Measurements from ENCODE around the gene PPM1F.

Gene PPM1F

GRCh38 chr22:21975854-21976345 is 23.3 kb upstream of the PPM1F start:
- DNase-seq (ENCODE audit: low read depth in 2 of 2): no peak

- no peak for DNase-seq (ENCODE audit: low read depth in 2 of 2)
These were observed 22.6 kb upstream of the PPM1F start for GRCh38 chr22:21975273-21975672.

DNA sequence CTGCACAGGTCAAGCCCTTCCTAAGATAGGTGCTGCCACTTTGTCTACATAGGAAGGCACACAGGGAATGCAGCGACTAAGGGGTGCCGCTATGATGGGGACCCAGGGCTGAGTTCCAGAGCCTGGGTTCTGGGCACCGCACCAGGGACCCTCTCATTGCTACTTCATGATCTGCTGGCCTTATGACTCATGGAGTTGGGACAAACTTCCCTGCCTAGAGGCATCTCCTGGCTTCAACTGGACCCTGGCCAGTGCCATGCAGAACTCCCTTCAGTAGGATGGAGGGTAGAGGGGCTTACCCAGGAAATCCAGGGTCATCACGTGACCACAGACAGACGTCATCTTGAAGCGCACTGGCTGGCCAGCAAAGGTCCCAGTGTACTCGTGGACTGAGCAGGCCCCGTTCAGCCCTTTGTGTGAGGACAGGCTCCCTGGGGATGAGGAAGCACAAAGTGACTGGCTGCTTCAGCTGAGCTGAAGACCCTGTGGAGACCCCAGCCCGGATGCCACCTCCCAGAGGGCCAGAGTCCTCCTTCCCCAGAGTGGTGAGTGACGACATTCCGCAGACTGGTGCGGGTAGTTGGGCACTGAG is 21.5 kb upstream of the PPM1F start:
- no peak for DNase-seq (ENCODE audit: low read depth in 2 of 2)

GRCh38 chr22:21972806-21973205 is 20.2 kb upstream of the PPM1F start:
- DNase-seq (ENCODE audit: low read depth in 2 of 2): no peak

- DNase-seq (ENCODE audit: low read depth in 2 of 2): no peak
These were observed 19.7 kb upstream of the PPM1F start for GRCh38 chr22:21972293-21972779.

GRCh38 chr22:21971858-21972275 is 19.2 kb upstream of the PPM1F start:
- DNase-seq (ENCODE audit: low read depth in 2 of 2): no peak

- DNase-seq (ENCODE audit: low read depth in 2 of 2): no peak
These were observed 18.4 kb upstream of the PPM1F start for GRCh38 chr22:21970800-21971617.

- no peak for DNase-seq (ENCODE audit: low read depth in 2 of 2)
These were observed 17.6 kb upstream of the PPM1F start for GRCh38 chr22:21970037-21970799.

DNA sequence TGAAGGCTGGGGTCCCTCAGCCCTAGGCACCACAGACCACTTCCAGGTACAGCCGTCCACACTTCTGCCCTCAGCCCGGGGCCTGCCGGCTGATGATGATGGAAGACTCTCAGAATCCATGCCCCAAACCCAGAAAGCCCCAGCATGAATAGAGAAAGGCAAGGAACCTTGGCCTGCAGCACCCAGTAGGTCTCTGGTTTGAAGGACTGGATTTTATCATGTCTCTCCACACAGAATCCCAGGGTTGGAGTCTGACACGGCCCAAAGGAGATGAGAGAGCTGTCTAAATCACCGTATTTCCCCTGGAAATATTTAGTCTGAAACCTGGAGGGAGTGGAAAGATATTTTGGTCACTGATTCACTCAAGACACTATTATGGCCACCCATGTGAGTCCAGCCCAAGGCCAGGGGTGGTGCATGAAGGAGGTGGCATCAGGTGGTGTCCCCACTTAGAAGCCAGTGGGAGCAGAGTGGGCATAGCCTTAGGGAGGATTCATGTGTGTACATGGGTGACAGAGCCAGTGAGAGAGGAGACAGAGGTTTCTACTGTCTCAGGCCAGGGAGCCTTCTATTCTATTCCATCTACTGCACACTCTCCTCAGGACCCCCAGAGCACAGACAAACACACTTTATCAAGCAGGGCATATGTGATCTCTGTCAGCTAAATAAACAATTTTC is 15.9 kb upstream of the PPM1F start:
- no peak for DNase-seq (ENCODE audit: low read depth in 2 of 2)

- no peak for DNase-seq (ENCODE audit: low read depth in 2 of 2)
These were observed 15.1 kb upstream of the PPM1F start for GRCh38 chr22:21967693-21968271.

- DNase-seq (ENCODE audit: low read depth in 2 of 2): no peak
These were observed 14.2 kb upstream of the PPM1F start for GRCh38 chr22:21966643-21967516.

GRCh38 chr22:21965762-21966288 is 13.2 kb upstream of the PPM1F start:
- DNase-seq (ENCODE audit: low read depth in 2 of 2): no peak

DNA sequence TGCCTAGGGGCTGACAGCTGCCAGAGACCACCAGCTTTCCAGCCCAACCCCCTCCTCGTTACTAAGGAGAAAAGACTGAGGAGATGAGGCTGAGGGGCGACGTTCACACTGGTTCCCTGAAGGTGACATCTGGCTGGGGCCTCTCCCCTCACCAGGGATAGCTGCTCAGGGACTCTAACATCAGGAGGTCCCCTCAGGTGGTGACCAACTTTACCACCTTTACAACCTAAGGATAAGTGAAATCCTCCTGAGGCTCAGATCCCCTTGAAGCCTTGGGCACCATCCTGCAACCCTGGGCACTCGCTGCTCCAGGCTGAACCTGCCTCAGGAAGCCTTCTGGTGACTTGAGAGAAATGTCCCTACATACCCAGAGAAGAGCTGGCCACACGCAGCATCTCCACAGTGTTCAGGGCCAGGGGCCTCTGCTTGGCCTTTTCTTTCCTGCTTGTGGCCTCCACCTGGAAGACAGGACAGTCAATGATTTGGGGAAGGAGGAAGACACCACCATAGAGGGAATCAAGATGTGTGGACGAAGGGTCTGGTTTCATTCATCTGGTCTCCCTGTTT is 12.4 kb upstream of the PPM1F start:
- no peak for DNase-seq (ENCODE audit: low read depth in 2 of 2)

- DNase-seq (ENCODE audit: low read depth in 2 of 2): no peak
These were observed 11.6 kb upstream of the PPM1F start for GRCh38 chr22:21964234-21964633.

DNA sequence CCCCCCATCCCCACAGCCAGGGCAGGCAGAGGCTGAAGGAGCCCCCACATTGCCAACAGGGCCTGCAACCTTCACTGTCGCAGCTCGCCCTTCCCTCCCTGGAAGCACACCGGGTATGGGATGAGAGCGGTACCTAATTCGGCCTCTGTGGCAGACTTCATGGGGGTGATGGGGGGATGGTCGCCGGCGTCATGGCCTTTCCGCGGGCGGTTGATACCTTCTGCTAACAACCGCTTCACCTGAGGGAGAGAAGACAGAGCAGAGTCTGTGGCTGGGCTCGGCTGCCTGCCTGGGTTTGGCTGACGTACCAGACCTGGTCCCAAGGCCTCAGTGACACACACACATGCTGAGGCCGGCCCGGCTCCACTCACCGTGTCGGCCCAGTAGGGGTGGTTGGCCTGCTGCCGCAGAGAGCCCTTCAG is 11.2 kb upstream of the PPM1F start:
- no peak for DNase-seq (ENCODE audit: low read depth in 2 of 2)

DNA sequence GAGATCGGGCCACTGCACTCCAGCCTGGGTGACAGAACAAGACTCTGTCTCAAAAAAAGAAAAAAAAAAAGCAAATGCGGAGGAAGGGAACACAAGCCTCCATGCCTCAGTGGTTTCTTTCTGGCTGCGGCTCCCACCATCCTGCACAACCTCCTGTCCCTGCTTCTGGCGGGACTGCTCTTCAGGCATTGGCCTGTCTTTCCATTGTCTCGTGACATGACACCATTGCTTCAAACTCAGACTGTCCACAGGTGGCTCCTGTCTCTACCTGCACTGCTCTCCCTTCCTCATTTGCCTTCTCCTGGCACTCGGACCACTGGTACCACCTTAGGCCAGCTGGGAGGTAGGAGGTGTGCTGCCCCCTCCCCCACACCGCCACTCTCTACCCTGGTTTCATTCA is 10.6 kb upstream of the PPM1F start:
- DNase-seq (ENCODE audit: low read depth in 2 of 2): no peak

GRCh38 chr22:21962655-21962949 is 10.0 kb upstream of the PPM1F start:
- DNase-seq (ENCODE audit: low read depth in 2 of 2): no peak

DNA sequence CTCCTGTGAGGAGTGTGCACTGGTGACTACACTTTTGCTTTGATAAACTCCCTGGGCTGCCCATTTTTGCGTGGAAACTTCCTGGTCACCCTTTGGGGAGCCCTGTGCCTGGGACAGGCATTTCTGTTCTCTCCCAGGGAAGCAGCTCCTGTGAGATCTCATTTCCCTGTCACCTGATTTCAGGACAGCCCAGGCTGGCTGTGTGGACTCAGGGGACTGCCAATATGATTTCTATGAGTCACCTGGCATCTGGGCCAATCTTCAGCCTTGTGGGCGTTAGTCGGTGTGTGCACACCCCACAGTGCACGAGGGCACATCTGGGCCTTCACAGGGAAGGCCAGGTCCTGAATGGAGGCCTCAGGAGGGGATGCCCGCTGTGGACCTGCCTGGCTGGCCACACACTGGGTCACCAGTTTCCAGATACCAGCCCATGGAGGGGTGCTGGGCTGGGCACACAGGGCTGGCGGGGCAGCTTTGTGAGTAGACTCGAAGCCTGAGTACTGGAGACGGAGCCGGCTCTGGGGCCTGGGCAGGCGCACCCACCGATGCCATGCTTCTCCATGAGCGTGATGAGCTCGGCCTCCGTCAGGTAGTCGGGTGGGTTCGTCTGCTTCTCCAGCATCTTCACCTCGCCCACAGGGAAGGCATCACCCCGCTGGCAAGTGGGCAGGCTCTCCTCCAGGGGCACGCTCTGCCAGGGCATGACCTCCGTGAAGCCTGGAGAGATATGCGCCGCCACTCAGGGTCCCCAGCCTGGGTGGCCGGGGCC is 9.4 kb upstream of the PPM1F start:
- no peak for DNase-seq (ENCODE audit: low read depth in 2 of 2)

DNA sequence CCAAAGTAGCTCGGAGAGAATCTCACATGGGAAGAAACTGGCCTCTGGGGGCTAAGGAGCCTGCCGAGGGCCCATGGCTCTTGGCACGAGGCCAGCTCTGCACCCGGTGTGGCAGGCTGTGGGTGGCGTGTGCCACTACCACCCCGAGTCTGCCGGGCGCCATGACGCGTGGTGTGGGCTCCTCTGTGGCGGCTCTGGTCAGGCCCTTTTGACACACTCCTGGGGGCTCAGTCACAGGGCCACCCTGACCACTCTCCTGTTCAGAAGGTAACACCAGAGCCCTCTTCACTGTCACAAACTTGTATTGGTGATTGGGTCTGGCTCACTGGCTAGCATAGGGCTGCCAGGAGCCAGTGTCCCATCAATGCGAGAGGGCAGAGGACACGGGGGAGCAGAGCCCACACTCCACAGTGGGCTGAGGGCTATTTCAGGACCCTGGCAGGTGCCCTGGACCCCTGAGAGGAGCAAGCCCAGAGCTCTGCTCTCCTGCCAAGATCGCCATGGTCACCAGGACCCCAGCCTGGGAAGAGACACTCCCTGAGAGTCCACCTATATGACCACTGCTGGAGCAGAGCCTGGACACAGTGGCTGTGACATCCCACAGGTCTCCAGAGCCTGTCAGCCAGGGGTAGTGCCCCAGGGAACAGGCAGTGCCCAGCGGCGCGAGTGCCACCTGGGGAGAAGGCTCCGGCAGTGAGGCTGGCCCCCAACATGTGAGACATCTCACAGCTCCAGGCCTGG is 8.6 kb upstream of the PPM1F start:
- no peak for DNase-seq (ENCODE audit: low read depth in 2 of 2)

All from stimulated activated CD8-positive, alpha-beta memory T cell treated with anti-CD3 and anti-CD28 coated beads, Interleukin-15, amount 100 ng/mL, for 4 hours (primary cell).